Neutrophil (primary cell): ENCODE results near the gene JAK1.
A peak's percentile ranks its signal among the peaks of the same experiment; 100 is the strongest.

Source experiments
- H3K27ac ChIP-seq: fragments of 200-600 bp; sonication (generic); 2 replicates; pipeline ENCODE4 v1.5.1; 2016; ENCODE audit warnings: mild to moderate bottlenecking, moderate library complexity
- H3K27me3 ChIP-seq: fragments of 200-600 bp; sonication (generic); 2 replicates; pipeline ENCODE4 v1.6.0; 2016; ENCODE audit warnings: mild to moderate bottlenecking
- H3K36me3 ChIP-seq: fragments of 200-600 bp; sonication (generic); 2 replicates; pipeline ENCODE4 v1.5.1; 2017
- H3K4me1 ChIP-seq, 2 experiments: fragments of 200-600 bp in 1 of 2; sonication (generic) in 1 of 2; 1 replicate in 1 of 2; 2 replicates in 1 of 2; pipeline versions ENCODE4 v1.5.1 to v1.6.1; 2013 to 2016; ENCODE audit warnings: low read depth in 1 of 2, low read length in 1 of 2, mild to moderate bottlenecking in 1 of 2, moderate library complexity in 1 of 2; ENCODE audit not compliant: control insufficient read depth in 1 of 2, insufficient read depth in 1 of 2
- H3K4me3 ChIP-seq, 2 experiments: fragments of 200-600 bp in 1 of 2; sonication (generic) in 1 of 2; 1 replicate in 1 of 2; 2 replicates in 1 of 2; pipeline ENCODE4 v1.5.1; 2013 to 2016; ENCODE audit warnings: low read depth in 1 of 2, low read length in 1 of 2, mild to moderate bottlenecking in 1 of 2, moderate library complexity in 1 of 2
- H3K9me3 ChIP-seq: fragments of 200-600 bp; sonication (generic); 2 replicates; pipeline ENCODE4 v1.5.1; 2016
- CTCF ChIP-seq: fragments of 200-600 bp; sonication (generic); IDR thresholded peaks from 2 replicates; pipeline ENCODE4 v1.5.1; 2016; ENCODE audit warnings: antibody characterized with exemption

The JAK1 gene

GRCh38 chr1:64996541-64997257 is 30.4 kb upstream of the JAK1 start:
- Histone ChIP-seq H3K27ac (no peak overlapping the region), H3K9me3 (no peaks in the 10 kb centered on the region), H3K27me3 (peaks cover 14% of the 10 kb centered on the region), H3K4me1 (peaks cover 7 to 11% of the 10 kb centered on the region in 2 experiments), H3K4me3 (no peak overlapping the region), H3K36me3 (peaks cover 4% of the 10 kb centered on the region)
- no peak for TF ChIP-seq CTCF

DNA sequence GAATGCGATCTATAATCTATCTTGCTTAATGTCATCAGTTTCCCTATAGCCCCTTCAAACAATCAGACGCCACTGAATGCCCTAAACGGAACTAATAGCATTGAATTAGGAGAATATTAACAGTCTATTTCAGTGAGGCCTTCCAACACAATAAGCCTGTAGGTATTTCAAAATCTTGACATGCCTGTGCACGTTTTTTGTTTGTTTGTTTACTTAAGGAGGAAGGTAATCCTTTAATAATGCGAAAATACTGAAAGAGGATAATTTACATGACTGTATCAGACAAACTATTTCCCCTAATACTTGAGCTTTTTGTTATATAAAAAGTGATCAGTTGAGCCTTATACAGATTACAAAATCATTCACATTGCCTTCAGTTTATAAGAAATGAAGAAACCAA is 29.0 kb upstream of the JAK1 start:
- H3K27me3 ChIP-seq, result peaks cover under 1% of the 10 kb centered on the region

GRCh38 chr1:64986903-64987871 is 20.8 kb upstream of the JAK1 start:
- Histone ChIP-seq H3K9me3 (no peaks in the 10 kb centered on the region), H3K27me3 (no peaks in the 10 kb centered on the region), H3K27ac (peak overlapping the region; percentile 72), H3K36me3 (no peaks in the 10 kb centered on the region), H3K4me1 (peaks cover 9 to 14% of the 10 kb centered on the region in 2 experiments), H3K4me3 (no peak overlapping the region)
- no peak for TF ChIP-seq CTCF

More for the DNA sequence above, 29.0 kb upstream of the JAK1 start:
- TF ChIP-seq CTCF, result no peak
- no peaks in the 10 kb centered on the region for H3K4me1 ChIP-seq
- no peak overlapping the region for H3K4me3 ChIP-seq
- no peak overlapping the region for H3K27ac ChIP-seq
- H3K36me3 ChIP-seq, result no peaks in the 10 kb centered on the region
- no peaks in the 10 kb centered on the region for H3K9me3 ChIP-seq

- H3K9me3 ChIP-seq, result no peaks in the 10 kb centered on the region
- peaks cover 9 to 14% of the 10 kb centered on the region in 2 experiments for H3K4me1 ChIP-seq
- TF ChIP-seq CTCF, result no peak
- no peak overlapping the region for H3K4me3 ChIP-seq
- H3K27ac ChIP-seq, result peak overlapping the region; percentile 3
- no peaks in the 10 kb centered on the region for H3K27me3 ChIP-seq
- H3K36me3 ChIP-seq, result no peaks in the 10 kb centered on the region
These were observed 18.4 kb upstream of the JAK1 start for GRCh38 chr1:64984737-64985136.

DNA sequence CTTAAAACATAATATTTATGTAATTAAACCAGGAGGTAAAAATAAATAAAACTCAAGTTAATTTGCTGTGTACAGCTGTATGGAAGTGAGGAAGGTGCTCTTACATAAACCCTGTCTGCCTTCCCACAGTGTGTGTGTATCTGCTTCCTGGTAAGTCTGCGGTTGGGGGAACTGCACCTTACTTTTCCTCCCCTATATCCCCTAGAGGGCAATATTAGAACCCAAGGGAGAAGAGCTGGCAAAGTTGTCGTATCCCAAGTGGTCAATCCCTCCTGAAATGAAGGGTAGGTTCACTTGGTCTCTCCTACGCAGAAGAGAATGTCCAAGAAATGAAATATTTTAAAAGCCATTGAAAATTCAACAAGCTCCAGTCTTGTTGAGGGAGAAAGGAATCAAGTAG is 17.8 kb upstream of the JAK1 start:
- H3K4me3 ChIP-seq, result no peak overlapping the region
- no peaks in the 10 kb centered on the region for H3K9me3 ChIP-seq
- H3K27ac ChIP-seq, result peak overlapping the region; percentile 3
- H3K27me3 ChIP-seq, result no peaks in the 10 kb centered on the region
- TF ChIP-seq CTCF, result no peak
- H3K36me3 ChIP-seq, result no peaks in the 10 kb centered on the region
- H3K4me1 ChIP-seq, result peaks cover 9 to 14% of the 10 kb centered on the region in 2 experiments
